ENCODE results near the gene POLR1G. TPM values are rescaled to one million over a fixed set of nuclear protein-coding genes. Genes with fewer than 3 reads are reported as not detected.

The POLR1G gene
- total and polyA plus RNA-seq, 10 donors: 2.1 to 4.3 (median 3.1) TPM

GRCh38 chr19:45451850-45452387 lies 45.5 kb downstream of the POLR1G start:
- Histone ChIP-seq H3K4me1 (peaks cover 27 to 69% (median 50%) of the 10 kb centered on the region in 6 donors), H3K36me3 (no peaks in the 10 kb centered on the region), H3K27ac (peak overlapping the region in 5 of 8 donors; percentile 70 to 88 (median 87)), H3K4me3 (peak overlapping the region in 1 of 8 donors; percentile 84), H3K27me3 (replicated peaks in 1 of 7) (peaks cover 0 to 5% (median 0%) of the 10 kb centered on the region in 7 donors), H3K9me3 (no peaks in the 10 kb centered on the region)
- WGBS, 5 donors: 74 to 79% (median 77%) methylated on average over 12 of the region's 12 CpGs
- TF ChIP-seq POLR2A (IDR thresholded peaks at IDR 0.05): no peak
- TF ChIP-seq CTCF (IDR thresholded peaks at IDR 0.05 in 8 of 11, conservative IDR thresholded peaks at IDR 0.05 in 3 of 11): no peak
- no peak for TF ChIP-seq POLR2AphosphoS5 (IDR thresholded peaks at IDR 0.05)
- intact Hi-C loops (cut with DNase I; ENCODE audit: low total_unique reads): no loop called here
- DNase-seq: no peak

GRCh38 chr19:45455707-45456499 lies 49.5 kb downstream of the POLR1G start:
- Histone ChIP-seq H3K27me3 (replicated peaks in 1 of 7) (peaks cover 0 to 10% (median 0%) of the 10 kb centered on the region in 7 donors), H3K36me3 (no peaks in the 10 kb centered on the region), H3K27ac (peak overlapping the region in 6 of 8 donors; percentile 0 to 74 (median 56)), H3K9me3 (no peaks in the 10 kb centered on the region), H3K4me3 (peak overlapping the region in 1 of 8 donors; percentile 28), H3K4me1 (peaks cover 14 to 44% (median 30%) of the 10 kb centered on the region in 6 donors)
- TF ChIP-seq POLR2AphosphoS5 (IDR thresholded peaks at IDR 0.05) (peak in 2 of 3 donors; percentile 45 to 77), CTCF (IDR thresholded peaks at IDR 0.05 in 8 of 11, conservative IDR thresholded peaks at IDR 0.05 in 3 of 11) (no peak)
- intact Hi-C loops (cut with DNase I; ENCODE audit: low total_unique reads): no loop called here
- DNase-seq: peak; percentile 81
- 9 to 13% (median 10%) methylated on average over 16 to 27 of the region's 27 CpGs for WGBS, 5 donors

- 39 to 68% (median 44%) methylated on average over 2 of the region's 2 CpGs for WGBS, 5 donors
- DNase-seq: no peak
- Histone ChIP-seq H3K9me3 (no peaks in the 10 kb centered on the region), H3K36me3 (no peaks in the 10 kb centered on the region), H3K27ac (peak overlapping the region in 6 of 8 donors; percentile 0 to 74 (median 56)), H3K4me3 (no peak overlapping the region), H3K4me1 (peaks cover 10 to 39% (median 24%) of the 10 kb centered on the region in 6 donors), H3K27me3 (replicated peaks in 1 of 7) (peaks cover 0 to 10% (median 0%) of the 10 kb centered on the region in 7 donors)
- no peak for TF ChIP-seq POLR2AphosphoS5 (IDR thresholded peaks at IDR 0.05)
- no peak for TF ChIP-seq POLR2A (IDR thresholded peaks at IDR 0.05)
- TF ChIP-seq CTCF (IDR thresholded peaks at IDR 0.05 in 8 of 11, conservative IDR thresholded peaks at IDR 0.05 in 3 of 11): no peak
- intact Hi-C loops (cut with DNase I; ENCODE audit: low total_unique reads): no loop called here
These were observed 50.0 kb downstream of the POLR1G start for GRCh38 chr19:45456500-45456815.

- Histone ChIP-seq H3K9me3 (no peaks in the 10 kb centered on the region), H3K36me3 (no peaks in the 10 kb centered on the region), H3K4me3 (no peak overlapping the region), H3K27ac (no peak overlapping the region), H3K4me1 (peaks cover 8 to 38% (median 18%) of the 10 kb centered on the region in 6 donors), H3K27me3 (replicated peaks in 1 of 7) (peaks cover 0 to 10% (median 0%) of the 10 kb centered on the region in 7 donors)
- intact Hi-C loops (cut with DNase I; ENCODE audit: low total_unique reads): no loop called here
- DNase-seq: no peak
- TF ChIP-seq POLR2AphosphoS5 (IDR thresholded peaks at IDR 0.05): no peak
- TF ChIP-seq POLR2A (IDR thresholded peaks at IDR 0.05): no peak
- no peak for TF ChIP-seq CTCF (IDR thresholded peaks at IDR 0.05 in 8 of 11, conservative IDR thresholded peaks at IDR 0.05 in 3 of 11)
These were observed 51.3 kb downstream of the POLR1G start for GRCh38 chr19:45457776-45458175.

Data from spleen (tissue), 11 donors.